BJ (cell line): ENCODE data around the gene PDE5A. TPM values are rescaled to one million over a fixed set of nuclear protein-coding genes. Genes with fewer than 3 reads are reported as not detected.

Source experiments
- CTCF ChIA-PET: fragments of 350-600 bp; formaldehyde crosslinking; extraction: SDS; loops from one replicate; lab custom pipeline; 2021; ENCODE audit warnings: antibody characterized with exemption, inconsistent platforms; lab: Yijun Ruan, JAX
- POLR2A ChIA-PET: fragments of 300-600 bp; sonication (Branson Sonifier 250); formaldehyde crosslinking; extraction: SDS; loops from one replicate; lab custom pipeline; 2021; ENCODE audit warnings: antibody characterized with exemption; lab: Charles Lee
- DNase-seq: peaks from one replicate; pipeline ENCODE4 v3.0.0-alpha.2; 2011; ENCODE audit warnings: low read depth
- H3K27me3 ChIP-seq: 2 replicates; pipeline ENCODE4 v1.6.0; 2011; ENCODE audit warnings: low read length; ENCODE audit not compliant: control insufficient read depth, insufficient read depth
- H3K36me3 ChIP-seq: 2 replicates; pipeline ENCODE4 v1.5.1; 2011; ENCODE audit warnings: low read length; ENCODE audit not compliant: control insufficient read depth, insufficient read depth
- H3K4me3 ChIP-seq: 2 replicates; pipeline ENCODE4 v1.5.1; 2011; ENCODE audit warnings: low read depth, mild to moderate bottlenecking, control low read depth, low read length
- CTCF ChIP-seq: IDR thresholded peaks from 2 replicates; pipeline ENCODE4 v1.5.1; 2011; ENCODE audit warnings: low read depth, mild to moderate bottlenecking, control low read depth, inconsistent platforms, low read length, moderate library complexity; ENCODE audit not compliant: insufficient read depth
- polyA plus RNA-seq: library from polyadenylated mRNA; depleted of rRNA; stranded (reverse); fragments of >200 nt; gene quantifications from 2 replicates; pipeline ENCODE4 v1.2.3, GENCODE V29; 2011

PDE5A gene
- polyA plus RNA-seq, 1 experiment, result 69.0 TPM

GRCh38 chr4:119656342-119656741 is 27.7 kb upstream of the PDE5A start:
- H3K36me3 ChIP-seq, result no peaks in the 10 kb centered on the region
- CTCF ChIA-PET, result interaction anchor here (4.6 kb wide), 1 partner anchor 28 kb away, joined by 17 read pairs; the partner anchor contains the start of gene PDE5A
- no peaks in the 10 kb centered on the region for H3K27me3 ChIP-seq
- no peak overlapping the region for H3K4me3 ChIP-seq
- POLR2A ChIA-PET, result interaction anchor here (0.5 kb wide), 1 partner anchor 37 kb away, joined by 3 read pairs; no protein-coding TSS in a partner anchor
- no peak for DNase-seq
- TF ChIP-seq CTCF, result no peak

- ChIA-PET CTCF (interaction anchor here (4.6 kb wide), 1 partner anchor 27 kb away, joined by 17 read pairs; the partner anchor contains the start of gene PDE5A), POLR2A (no interaction called here)
- Histone ChIP-seq H3K4me3 (no peak overlapping the region), H3K27me3 (no peaks in the 10 kb centered on the region), H3K36me3 (no peaks in the 10 kb centered on the region)
- DNase-seq, result no peak
- TF ChIP-seq CTCF, result no peak
Measured at GRCh38 chr4:119655111-119655837, 26.7 kb upstream of the PDE5A start.

DNA sequence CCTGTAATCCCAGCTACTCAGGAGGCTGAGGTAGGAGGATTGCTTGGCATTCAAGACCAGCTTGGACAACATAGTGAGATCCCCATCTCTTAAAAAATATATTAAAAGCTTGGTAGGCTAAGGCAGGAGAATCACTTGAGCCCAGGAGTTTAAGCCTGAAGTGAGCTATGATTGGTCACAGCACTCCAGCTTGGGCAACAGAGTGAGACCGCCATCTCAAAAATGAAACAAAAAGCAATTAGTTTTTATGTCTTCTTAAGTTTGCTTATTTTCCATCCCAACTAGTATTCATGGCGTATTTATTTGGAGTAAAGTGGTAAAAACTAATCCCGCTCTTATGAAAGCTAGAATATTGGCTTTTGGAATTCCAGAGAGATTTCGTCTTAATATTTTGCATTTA is 25.4 kb upstream of the PDE5A start:
- DNase-seq, result no peak
- ChIA-PET POLR2A (no interaction called here), CTCF (interaction anchor here (1.9 to 4.6 kb wide), 2 partner anchors 11 to 25 kb away, joined by 5 to 17 read pairs; partner anchors contain the start of gene PDE5A)
- Histone ChIP-seq H3K36me3 (no peaks in the 10 kb centered on the region), H3K27me3 (no peaks in the 10 kb centered on the region), H3K4me3 (no peak overlapping the region)
- no peak for TF ChIP-seq CTCF

- Histone ChIP-seq H3K4me3 (no peak overlapping the region), H3K36me3 (no peaks in the 10 kb centered on the region), H3K27me3 (no peaks in the 10 kb centered on the region)
- CTCF ChIA-PET, result interaction anchor here (1.9 to 4.6 kb wide), 2 partner anchors 10 to 24 kb away, joined by 5 to 17 read pairs; partner anchors contain the start of gene PDE5A
- no peak for DNase-seq
- no peak for TF ChIP-seq CTCF
- POLR2A ChIA-PET, result no interaction called here
Measured at GRCh38 chr4:119652998-119653397, 24.4 kb upstream of the PDE5A start.

- Histone ChIP-seq H3K4me3 (no peak overlapping the region), H3K36me3 (no peaks in the 10 kb centered on the region), H3K27me3 (no peaks in the 10 kb centered on the region)
- DNase-seq, result no peak
- TF ChIP-seq CTCF, result no peak
- CTCF ChIA-PET, result interaction anchor here (1.0 to 1.3 kb wide), 2 partner anchors 11 to 27 kb away, joined by 3 read pairs; no protein-coding TSS in a partner anchor
- POLR2A ChIA-PET, result no interaction called here
Measured at GRCh38 chr4:119648398-119648797, 19.8 kb upstream of the PDE5A start.
